ENCODE measurements around the gene AFP. TPM values are rescaled to one million over a fixed set of nuclear protein-coding genes. Genes with fewer than 3 reads are reported as not detected.

Gene AFP
- total and polyA plus RNA-seq, 2 donors (not counting 1 experiment from before 2014, with no cell fraction given), result not detected

DNA sequence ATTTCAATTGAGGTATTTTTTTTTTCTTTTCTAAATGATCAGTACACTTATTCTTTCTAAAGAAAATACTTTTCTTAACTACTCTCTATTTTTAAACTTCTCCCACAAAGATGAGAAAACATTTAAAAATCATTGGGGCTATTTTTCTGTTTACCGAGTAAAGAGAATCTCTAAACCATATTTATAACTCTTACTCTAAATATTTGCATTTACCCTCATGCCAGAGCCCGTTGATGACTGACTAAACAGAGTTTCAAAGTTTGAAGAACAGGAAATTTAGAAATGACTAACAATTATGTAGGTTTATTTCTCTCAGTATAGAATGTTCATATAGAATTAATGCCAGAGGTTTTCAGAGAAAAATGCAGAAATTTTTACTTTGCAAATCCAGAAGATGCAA, 34.6 kb upstream of the AFP start:
- Mint-ChIP-seq H3K27me3 (peaks cover 2% of the 10 kb centered on the region), H3K9me3 (ENCODE audit: insufficient read depth) (no peaks in the 10 kb centered on the region), H3K4me1 (no peaks in the 10 kb centered on the region), H3K27ac (no peak overlapping the region), H3K4me3 (no peak overlapping the region)
- Histone ChIP-seq H2AFZ (ENCODE audit: insufficient read depth, low read depth, low read length, poor library complexity, severe bottlenecking) (no peak overlapping the region), H3K79me2 (ENCODE audit: control insufficient read depth, insufficient read depth, low read length) (no peaks in the 10 kb centered on the region), H3K4me2 (replicated peaks; ENCODE audit: low read depth, low read length, poor library complexity, severe bottlenecking) (no peak overlapping the region), H3K27me3 (replicated peaks in 1 of 4; ENCODE audit: control extremely low read depth in 1 of 4, control insufficient read depth in 3 of 4, insufficient read depth in 4 of 4, low read length in 3 of 4) (no peaks in the 10 kb centered on the region), H3K36me3 (replicated peaks in 1 of 2; ENCODE audit: control extremely low read depth in 1 of 2, control insufficient read depth in 1 of 2, extremely low read depth in 1 of 2, insufficient read depth in 2 of 2, low read length in 1 of 2) (no peaks in the 10 kb centered on the region), H3K4me1 (ENCODE audit: control insufficient read depth in 2 of 2, insufficient read depth in 2 of 2, low read length in 2 of 2) (no peaks in the 10 kb centered on the region), H3K9ac (ENCODE audit: low read length) (no peak overlapping the region), H4K20me1 (ENCODE audit: control insufficient read depth, insufficient read depth, low read length, poor library complexity, severe bottlenecking) (no peaks in the 10 kb centered on the region), H3K27ac (ENCODE audit: low read length in 2 of 2) (no peak overlapping the region), H3K4me3 (ENCODE audit: control extremely low read depth in 1 of 5, extremely low read depth in 1 of 5, insufficient read depth in 1 of 5, low read depth in 2 of 5, low read length in 4 of 5) (no peak overlapping the region), H3K9me3 (ENCODE audit: control extremely low read depth in 1 of 3, control insufficient read depth in 2 of 3, insufficient read depth in 1 of 3, low read length in 2 of 3) (no peaks in the 10 kb centered on the region)
- POLR2A ChIA-PET, result no interaction called here
- intact Hi-C loops (cut with micrococcal nuclease), result no loop called here
- no peak for DNase-seq
- TF ChIP-seq, protein P1, sequence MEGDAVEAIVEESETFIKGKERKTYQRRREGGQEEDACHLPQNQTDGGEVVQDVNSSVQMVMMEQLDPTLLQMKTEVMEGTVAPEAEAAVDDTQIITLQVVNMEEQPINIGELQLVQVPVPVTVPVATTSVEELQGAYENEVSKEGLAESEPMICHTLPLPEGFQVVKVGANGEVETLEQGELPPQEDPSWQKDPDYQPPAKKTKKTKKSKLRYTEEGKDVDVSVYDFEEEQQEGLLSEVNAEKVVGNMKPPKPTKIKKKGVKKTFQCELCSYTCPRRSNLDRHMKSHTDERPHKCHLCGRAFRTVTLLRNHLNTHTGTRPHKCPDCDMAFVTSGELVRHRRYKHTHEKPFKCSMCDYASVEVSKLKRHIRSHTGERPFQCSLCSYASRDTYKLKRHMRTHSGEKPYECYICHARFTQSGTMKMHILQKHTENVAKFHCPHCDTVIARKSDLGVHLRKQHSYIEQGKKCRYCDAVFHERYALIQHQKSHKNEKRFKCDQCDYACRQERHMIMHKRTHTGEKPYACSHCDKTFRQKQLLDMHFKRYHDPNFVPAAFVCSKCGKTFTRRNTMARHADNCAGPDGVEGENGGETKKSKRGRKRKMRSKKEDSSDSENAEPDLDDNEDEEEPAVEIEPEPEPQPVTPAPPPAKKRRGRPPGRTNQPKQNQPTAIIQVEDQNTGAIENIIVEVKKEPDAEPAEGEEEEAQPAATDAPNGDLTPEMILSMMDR (IDR thresholded peaks at IDR 0.05), result no peak
- TF ChIP-seq EZH2 (IDR thresholded peaks at IDR 0.05; ENCODE audit: borderline replicate concordance, insufficient read depth, low read depth, low read length, poor library complexity, severe bottlenecking), result no peak
- WGBS (ENCODE audit: insufficient coverage), result no CpG with 5 or more reads among the region's 2 CpGs
- CTCF ChIA-PET, result no interaction called here
- no peak for ATAC-seq (ENCODE audit: low read depth)

DNA sequence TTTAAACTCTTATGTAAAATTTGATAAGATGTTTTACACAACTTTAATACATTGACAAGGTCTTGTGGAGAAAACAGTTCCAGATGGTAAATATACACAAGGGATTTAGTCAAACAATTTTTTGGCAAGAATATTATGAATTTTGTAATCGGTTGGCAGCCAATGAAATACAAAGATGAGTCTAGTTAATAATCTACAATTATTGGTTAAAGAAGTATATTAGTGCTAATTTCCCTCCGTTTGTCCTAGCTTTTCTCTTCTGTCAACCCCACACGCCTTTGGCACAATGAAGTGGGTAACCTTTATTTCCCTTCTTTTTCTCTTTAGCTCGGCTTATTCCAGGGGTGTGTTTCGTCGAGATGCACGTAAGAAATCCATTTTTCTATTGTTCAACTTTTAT, 32.0 kb upstream of the AFP start, which contains the start of gene ALB:
Gene ALB (plus strand): TSS at position 246 of the 400 bp plus-strand sequence. CDS start 41 bp downstream, at position 287.
- Mint-ChIP-seq H3K4me3 (no peak within 1 kb of the TSS), H3K27ac (no peak within 1 kb of the TSS), H3K4me1 (no peaks in the 10 kb centered on the region), H3K9me3 (ENCODE audit: insufficient read depth) (no peaks in the 10 kb centered on the region), H3K27me3 (peaks cover 2% of the 10 kb centered on the region)
- H3K4me1 ChIP-seq (ENCODE audit: control insufficient read depth in 2 of 2, insufficient read depth in 2 of 2, low read length in 2 of 2), result no peaks in the 10 kb centered on the region
- no peaks in the 10 kb centered on the region for H3K79me2 ChIP-seq (ENCODE audit: control insufficient read depth, insufficient read depth, low read length)
- ChIA-PET POLR2A (no interaction called here), CTCF (no interaction called here)
- no peaks in the 10 kb centered on the region for H4K20me1 ChIP-seq (ENCODE audit: control insufficient read depth, insufficient read depth, low read length, poor library complexity, severe bottlenecking)
- H3K36me3 ChIP-seq (replicated peaks in 1 of 2; ENCODE audit: control extremely low read depth in 1 of 2, control insufficient read depth in 1 of 2, extremely low read depth in 1 of 2, insufficient read depth in 2 of 2, low read length in 1 of 2), result no peaks in the 10 kb centered on the region
- H2AFZ ChIP-seq (ENCODE audit: insufficient read depth, low read depth, low read length, poor library complexity, severe bottlenecking), result no peak within 1 kb of the TSS
- no peak for ATAC-seq (ENCODE audit: low read depth)
- no CpG with 5 or more reads among the region's 7 CpGs for WGBS (ENCODE audit: insufficient coverage)
- H3K27me3 ChIP-seq (replicated peaks in 1 of 4; ENCODE audit: control extremely low read depth in 1 of 4, control insufficient read depth in 3 of 4, insufficient read depth in 4 of 4, low read length in 3 of 4), result no peaks in the 10 kb centered on the region
- no peak within 1 kb of the TSS for H3K4me2 ChIP-seq (replicated peaks; ENCODE audit: low read depth, low read length, poor library complexity, severe bottlenecking)
- H3K9ac ChIP-seq (ENCODE audit: low read length), result no peak within 1 kb of the TSS
- H3K4me3 ChIP-seq (ENCODE audit: control extremely low read depth in 1 of 5, extremely low read depth in 1 of 5, insufficient read depth in 1 of 5, low read depth in 2 of 5, low read length in 4 of 5), result no peak within 1 kb of the TSS
- DNase-seq, result no peak
- no peaks in the 10 kb centered on the region for H3K9me3 ChIP-seq (ENCODE audit: control extremely low read depth in 1 of 3, control insufficient read depth in 2 of 3, insufficient read depth in 1 of 3, low read length in 2 of 3)
- intact Hi-C loops (cut with micrococcal nuclease), result no loop called here
- no peak for TF ChIP-seq EZH2 (IDR thresholded peaks at IDR 0.05; ENCODE audit: borderline replicate concordance, insufficient read depth, low read depth, low read length, poor library complexity, severe bottlenecking)
- TF ChIP-seq, protein P1 (IDR thresholded peaks at IDR 0.05), result no peak
- H3K27ac ChIP-seq (ENCODE audit: low read length in 2 of 2), result no peak within 1 kb of the TSS
